NK-92 (cell line): ENCODE data around the gene RBM14.
"Not testable (repeated sequence)": the region's sequence is repeated elsewhere in the genome, so short reads cannot be mapped to it uniquely, and the experiment has no call there.

ENCODE experiments used
- DNase-seq: peaks from one replicate; lab custom pipeline; 2025; ENCODE audit not compliant: unreplicated experiment; lab: John Stamatoyannopoulos, UW

Gene RBM14

DNA sequence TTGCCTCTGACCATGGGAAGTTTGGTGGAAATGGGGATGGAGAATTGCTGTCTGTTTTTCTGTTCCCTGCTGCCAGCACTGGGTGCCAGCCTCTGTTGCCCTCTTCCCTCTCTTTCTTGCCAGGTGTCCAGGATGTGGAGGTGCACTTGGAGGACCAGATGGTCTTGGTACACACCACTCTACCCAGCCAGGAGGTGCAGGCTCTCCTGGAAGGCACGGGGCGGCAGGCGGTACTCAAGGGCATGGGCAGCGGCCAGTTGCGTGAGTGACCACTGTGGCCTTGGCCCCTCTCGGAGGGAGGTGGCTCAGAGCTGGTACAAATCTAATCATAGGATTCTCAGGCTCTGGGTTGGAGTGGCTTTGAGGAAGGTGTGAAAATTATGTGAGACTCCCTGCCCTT is 17.4 kb upstream of the RBM14 start:
- no peak for DNase-seq

DNA sequence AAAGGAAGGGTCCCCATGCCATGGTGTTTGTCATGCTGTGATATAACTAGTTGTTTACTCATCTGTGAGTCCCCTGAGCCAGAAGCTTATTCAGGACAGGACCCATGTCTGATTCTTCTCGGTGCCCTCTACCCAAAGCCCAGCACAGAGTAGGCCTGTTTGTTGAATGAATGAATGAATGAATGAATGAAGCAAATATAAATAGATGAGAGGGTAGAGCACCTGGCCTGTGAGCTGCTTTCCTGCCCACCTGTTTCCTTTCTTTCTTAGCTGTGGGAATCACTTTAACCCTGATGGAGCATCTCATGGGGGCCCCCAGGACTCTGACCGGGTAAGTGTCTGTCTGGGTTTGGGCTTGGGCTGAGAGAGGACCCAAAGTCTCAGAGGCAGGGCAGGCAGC is 16.2 kb upstream of the RBM14 start:
- DNase-seq: no peak

DNA sequence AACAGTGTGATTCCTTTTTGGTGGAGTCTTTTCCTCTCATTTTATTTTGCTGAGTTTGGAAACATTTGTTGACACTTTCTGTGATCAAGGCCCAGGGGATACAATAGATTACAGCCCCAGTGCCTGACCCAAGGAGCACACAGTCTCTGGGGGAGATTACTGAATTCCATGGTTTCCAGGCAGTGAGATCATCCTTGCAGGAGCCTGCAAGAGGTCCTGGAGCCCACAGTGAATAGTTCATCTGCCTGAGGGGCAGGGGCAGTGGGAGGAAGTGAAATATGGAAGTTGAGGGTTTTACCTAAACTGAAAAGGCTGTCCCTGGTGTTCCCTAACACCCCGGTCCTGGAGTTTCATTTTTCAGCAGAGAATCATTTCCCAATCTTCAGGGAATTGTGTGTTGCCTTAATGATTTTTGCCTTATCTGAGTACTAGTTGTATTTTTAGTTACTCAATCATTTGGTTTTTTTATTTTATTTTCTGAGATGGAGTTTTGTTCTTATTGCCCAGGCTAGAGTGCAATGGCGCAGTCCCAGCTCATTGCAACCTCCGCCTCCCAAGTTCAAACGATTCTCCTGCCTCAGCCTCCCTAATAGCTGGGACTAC is 15.7 kb upstream of the RBM14 start:
- DNase-seq: no peak

DNA sequence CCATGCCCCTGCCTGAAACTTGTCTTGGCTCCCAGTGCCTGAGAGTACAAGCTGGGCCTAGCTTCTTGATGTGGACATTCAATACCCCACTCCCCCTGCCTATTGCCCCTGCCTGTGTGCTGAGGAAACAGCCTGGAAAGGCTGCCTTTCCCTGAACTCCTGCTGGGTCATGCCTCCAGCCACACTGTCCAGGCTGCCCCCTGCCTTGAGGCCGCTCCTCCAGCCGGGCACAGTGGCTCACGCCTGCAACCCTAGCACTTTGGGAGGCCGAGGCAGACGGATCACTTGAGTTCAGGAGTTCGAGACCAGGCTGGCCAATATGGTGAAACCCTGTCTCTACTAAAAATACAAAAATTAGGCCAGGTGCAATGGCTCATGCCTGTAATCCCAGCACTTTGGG is 13.4 kb upstream of the RBM14 start:
- DNase-seq: no peak

GRCh38 chr11:66604155-66604554 is 12.3 kb upstream of the RBM14 start:
- no peak for DNase-seq

DNA sequence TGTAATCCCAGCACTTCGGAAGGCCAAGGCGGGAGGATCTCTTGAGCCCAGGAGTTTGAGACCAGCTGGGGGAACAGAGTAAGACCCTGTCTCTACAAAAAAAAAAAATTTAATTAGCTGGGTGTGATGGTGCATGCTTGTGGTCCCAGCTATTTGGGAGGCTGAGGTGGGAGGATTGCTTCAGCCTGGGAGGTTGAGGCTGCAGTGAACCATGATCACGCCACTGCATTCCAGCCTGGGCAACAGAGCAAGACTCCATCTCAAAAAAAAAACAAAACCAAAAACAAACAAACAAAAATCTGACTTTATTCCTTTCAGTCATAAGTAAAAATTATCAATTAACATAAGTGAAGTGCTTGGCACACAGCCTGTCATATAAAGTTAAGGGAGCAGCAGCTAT is 9.8 kb upstream of the RBM14 start:
- not testable (repeated sequence) for DNase-seq

- no peak for DNase-seq
These were observed 9.2 kb upstream of the RBM14 start for GRCh38 chr11:66607126-66607834.

- DNase-seq: no peak
These were observed 6.5 kb upstream of the RBM14 start for GRCh38 chr11:66609721-66610617.

DNA sequence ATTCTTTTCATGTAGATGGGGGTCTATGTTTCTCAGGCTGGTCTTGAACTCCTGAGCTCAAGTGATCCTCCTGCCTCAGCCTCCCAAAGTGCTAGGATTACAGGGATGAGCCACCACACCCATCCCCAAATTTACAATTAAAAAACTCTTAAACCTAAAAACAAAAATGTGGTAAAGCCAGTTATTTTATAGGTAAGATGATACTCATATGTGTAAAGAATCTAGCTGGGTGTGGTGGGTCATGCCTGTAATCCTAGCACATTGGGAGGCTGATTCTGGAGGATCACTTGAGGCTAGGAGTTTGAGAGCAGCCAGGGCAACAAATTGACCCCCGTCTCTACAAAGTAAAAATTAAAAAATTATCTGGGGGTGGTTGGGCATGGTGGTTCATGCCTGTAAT is 4.0 kb upstream of the RBM14 start:
- DNase-seq: no peak

- DNase-seq: no peak
These were observed 2.4 kb upstream of the RBM14 start for GRCh38 chr11:66614073-66614472.

DNA sequence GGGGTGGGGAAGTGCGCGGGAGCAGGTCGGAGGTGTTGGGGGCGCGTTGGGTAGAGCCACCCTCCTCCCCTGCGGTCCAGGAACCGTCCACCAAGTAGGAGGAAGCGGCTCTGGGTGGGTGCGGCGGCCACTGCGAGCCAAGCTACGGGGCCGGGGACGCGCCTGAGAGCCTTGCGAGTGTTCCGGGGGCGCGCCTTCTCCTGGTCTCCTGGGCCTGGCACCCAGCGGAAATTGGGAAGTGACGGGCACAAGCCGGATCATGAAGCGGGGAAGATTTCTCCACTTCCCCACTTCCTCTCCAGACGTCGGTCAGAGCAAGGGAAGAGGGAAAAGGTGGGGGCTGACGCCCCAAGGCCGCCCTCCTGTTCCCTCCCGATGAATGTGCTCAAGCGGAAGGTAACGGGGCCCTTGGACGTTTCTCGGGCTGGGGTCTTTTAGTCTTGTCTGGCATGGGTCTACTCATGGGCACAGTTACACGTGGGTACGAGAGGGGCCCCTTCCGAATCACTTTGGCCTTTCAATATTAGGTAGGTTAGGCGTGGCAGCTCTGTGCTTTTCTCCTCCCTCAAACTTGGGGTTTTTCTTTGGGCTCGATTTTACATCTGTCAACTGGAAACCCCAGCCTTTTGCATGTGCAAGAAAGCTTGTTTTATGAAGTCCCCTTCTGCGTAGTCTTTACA is 865 bp downstream of the RBM14 start:
- no peak for DNase-seq

GRCh38 chr11:66619080-66619554 is 2.7 kb downstream of the RBM14 start:
- no peak for DNase-seq

GRCh38 chr11:66624450-66624849 is 8.0 kb downstream of the RBM14 start:
- no peak for DNase-seq

DNA sequence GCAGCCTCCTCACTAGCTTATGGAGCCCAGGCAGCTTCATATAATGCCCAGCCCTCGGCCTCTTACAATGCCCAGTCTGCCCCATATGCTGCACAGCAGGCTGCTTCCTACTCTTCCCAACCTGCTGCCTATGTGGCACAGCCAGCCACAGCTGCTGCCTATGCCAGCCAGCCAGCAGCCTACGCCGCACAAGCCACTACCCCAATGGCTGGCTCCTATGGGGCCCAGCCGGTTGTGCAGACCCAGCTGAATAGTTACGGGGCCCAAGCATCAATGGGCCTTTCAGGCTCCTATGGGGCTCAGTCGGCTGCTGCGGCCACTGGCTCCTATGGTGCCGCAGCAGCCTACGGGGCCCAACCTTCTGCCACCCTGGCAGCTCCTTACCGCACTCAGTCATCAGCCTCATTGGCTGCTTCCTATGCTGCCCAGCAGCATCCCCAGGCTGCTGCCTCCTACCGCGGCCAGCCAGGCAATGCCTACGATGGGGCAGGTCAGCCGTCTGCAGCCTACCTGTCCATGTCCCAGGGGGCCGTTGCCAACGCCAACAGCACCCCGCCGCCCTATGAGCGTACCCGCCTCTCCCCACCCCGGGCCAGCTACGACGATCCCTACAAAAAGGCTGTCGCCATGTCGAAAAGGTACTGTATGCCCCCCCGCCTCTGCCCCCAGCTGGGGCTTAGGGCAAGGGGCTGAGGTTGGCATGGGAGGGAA is 8.8 kb downstream of the RBM14 start:
- DNase-seq: no peak

DNA sequence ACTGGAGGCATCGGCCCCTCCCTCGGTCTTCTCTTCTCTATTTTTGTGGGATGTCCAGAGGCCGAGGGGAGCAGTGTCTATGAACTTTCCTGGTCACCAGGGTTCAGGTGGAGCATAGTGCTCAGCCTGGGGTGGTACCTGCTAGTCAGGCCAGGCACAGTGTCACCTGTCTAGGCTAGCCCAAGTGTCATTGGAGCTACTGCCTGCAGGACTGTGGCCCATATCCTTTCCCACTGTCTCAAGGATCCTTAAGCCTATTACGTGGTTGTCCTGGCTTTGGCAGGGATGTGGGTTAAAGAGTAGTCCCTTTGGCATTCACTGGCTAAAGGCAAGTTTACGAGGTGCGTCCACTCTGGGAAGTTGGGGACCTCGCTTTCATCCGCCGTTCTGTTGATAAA is 9.3 kb downstream of the RBM14 start:
- DNase-seq: no peak

GRCh38 chr11:66626382-66626781 is 10.0 kb downstream of the RBM14 start:
- DNase-seq: no peak

- no peak for DNase-seq
These were observed 10.5 kb downstream of the RBM14 start for GRCh38 chr11:66626926-66627325.

GRCh38 chr11:66628061-66628603 is 11.7 kb downstream of the RBM14 start:
- DNase-seq: no peak

- DNase-seq: no peak
These were observed 12.9 kb downstream of the RBM14 start for GRCh38 chr11:66629356-66629755.

DNA sequence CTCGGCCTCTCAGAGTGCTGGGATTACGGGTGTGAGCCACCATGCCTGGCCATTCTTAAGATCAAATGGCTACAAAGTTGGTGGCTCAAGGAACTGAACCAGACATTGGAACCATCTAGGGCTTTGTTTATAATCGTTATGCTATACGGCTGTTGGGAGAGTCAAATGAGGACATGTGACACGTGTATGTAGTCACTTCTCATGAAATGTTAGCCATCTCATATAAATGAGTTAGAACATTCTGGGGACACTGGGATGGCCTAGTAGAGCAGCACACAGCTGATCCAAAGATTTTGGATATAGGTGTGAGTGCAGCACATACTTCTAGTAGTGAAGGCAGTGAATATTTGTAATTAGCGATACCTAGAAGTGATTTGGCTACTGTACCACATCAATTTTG is 15.5 kb downstream of the RBM14 start:
- no peak for DNase-seq
